CD4-positive, alpha-beta T cell treated with Interleukin-6 for 4 hours (primary cell): ENCODE measurements around the gene GMFB.

Experiments
- DNase-seq: peaks from one replicate; pipeline ENCODE4 v3.0.0-alpha.2; 2020; ENCODE audit warnings: mixed read lengths

Gene GMFB

DNA sequence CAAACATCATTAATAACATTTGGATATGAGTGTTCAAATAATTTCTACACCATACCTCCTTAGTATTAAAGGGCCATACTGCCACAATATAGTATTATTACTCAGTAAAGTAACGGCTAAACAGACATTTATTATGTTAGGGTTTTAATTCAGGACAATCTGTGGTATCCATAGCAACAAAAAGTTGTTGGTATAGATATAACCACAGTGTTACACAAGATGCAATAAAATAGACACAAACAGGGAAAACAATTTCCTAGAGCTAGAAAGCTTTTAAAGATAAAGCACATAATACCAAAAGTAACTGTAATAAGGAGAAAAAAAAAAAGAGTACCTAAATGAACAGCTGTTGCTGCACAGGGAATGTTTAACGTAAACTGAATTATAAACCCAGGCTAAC lies 63.7 kb downstream of the GMFB start:
- no peak for DNase-seq
